ENCODE results near the gene MGST2.

MGST2 gene

DNA sequence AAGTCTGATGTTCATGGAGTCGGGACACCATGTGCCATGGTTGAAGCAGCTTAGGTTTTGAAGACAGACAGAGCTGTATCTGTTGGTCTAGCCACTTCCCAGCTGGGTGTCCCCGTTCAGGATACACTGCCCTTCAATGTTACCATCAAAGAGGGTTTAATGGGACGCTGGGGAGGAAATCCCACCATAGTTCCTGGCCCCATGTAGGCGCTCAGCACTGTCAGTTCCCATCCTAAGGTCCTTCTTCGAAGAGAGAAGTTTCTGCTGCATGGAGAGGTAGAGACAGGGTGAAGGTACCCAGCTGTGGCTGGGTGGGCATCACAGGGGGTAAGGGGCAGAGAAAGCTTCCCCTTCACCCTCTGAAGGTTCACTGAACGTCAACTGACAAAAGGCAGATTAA, 3.7 kb downstream of the MGST2 start:
- no peak for DNase-seq
- H3K4me3 Mint-ChIP-seq: no peak overlapping the region
- H3K4me1 Mint-ChIP-seq: peaks cover 58% of the 10 kb centered on the region
- H3K9me3 Mint-ChIP-seq: no peaks in the 10 kb centered on the region
- H3K27ac Mint-ChIP-seq: no peak overlapping the region
- H3K27me3 Mint-ChIP-seq (ENCODE audit: low read depth, poor library complexity): peaks cover 11% of the 10 kb centered on the region
- peaks cover 5% of the 10 kb centered on the region for H3K36me3 Mint-ChIP-seq (ENCODE audit: low read depth)
- TF ChIP-seq, protein P1, sequence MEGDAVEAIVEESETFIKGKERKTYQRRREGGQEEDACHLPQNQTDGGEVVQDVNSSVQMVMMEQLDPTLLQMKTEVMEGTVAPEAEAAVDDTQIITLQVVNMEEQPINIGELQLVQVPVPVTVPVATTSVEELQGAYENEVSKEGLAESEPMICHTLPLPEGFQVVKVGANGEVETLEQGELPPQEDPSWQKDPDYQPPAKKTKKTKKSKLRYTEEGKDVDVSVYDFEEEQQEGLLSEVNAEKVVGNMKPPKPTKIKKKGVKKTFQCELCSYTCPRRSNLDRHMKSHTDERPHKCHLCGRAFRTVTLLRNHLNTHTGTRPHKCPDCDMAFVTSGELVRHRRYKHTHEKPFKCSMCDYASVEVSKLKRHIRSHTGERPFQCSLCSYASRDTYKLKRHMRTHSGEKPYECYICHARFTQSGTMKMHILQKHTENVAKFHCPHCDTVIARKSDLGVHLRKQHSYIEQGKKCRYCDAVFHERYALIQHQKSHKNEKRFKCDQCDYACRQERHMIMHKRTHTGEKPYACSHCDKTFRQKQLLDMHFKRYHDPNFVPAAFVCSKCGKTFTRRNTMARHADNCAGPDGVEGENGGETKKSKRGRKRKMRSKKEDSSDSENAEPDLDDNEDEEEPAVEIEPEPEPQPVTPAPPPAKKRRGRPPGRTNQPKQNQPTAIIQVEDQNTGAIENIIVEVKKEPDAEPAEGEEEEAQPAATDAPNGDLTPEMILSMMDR (IDR thresholded peaks at IDR 0.05): no peak

- TF ChIP-seq, protein P1 (IDR thresholded peaks at IDR 0.05): no peak
- no peaks in the 10 kb centered on the region for H3K9me3 Mint-ChIP-seq
- H3K4me3 Mint-ChIP-seq: peak overlapping the region; percentile 13
- no peak overlapping the region for H3K27ac Mint-ChIP-seq
- no peak for DNase-seq
- H3K36me3 Mint-ChIP-seq (ENCODE audit: low read depth): peaks cover 5% of the 10 kb centered on the region
- peaks cover 58% of the 10 kb centered on the region for H3K4me1 Mint-ChIP-seq
- H3K27me3 Mint-ChIP-seq (ENCODE audit: low read depth, poor library complexity): peaks cover 11% of the 10 kb centered on the region
Measured at GRCh38 chr4:139669890-139670289, 4.3 kb downstream of the MGST2 start.

DNA sequence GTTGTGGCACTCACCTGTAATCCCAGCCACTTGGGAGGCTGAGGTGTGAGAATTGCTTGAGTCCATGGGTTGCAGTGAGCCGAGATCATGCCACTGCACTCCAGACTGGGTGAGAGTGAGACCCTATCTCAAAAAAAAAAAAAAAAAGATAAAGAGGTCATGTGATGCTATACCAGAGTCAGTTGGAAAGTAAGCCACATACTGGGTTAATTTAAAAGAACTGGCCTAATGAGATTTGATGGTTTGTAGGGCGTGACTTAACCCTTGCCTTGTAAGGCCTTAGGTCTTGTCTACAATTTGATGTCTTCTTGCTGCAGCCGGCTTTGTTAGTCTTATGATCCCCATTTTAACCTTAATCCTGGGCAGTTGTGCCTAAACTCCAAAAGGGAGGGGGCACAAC, 5.2 kb downstream of the MGST2 start:
- TF ChIP-seq, protein P1 (IDR thresholded peaks at IDR 0.05): no peak
- Mint-ChIP-seq H3K27me3 (ENCODE audit: low read depth, poor library complexity) (peaks cover 11% of the 10 kb centered on the region), H3K4me3 (no peak overlapping the region), H3K27ac (no peak overlapping the region), H3K4me1 (peaks cover 57% of the 10 kb centered on the region), H3K9me3 (no peaks in the 10 kb centered on the region), H3K36me3 (ENCODE audit: low read depth) (peaks cover 12% of the 10 kb centered on the region)
- no peak for DNase-seq

DNA sequence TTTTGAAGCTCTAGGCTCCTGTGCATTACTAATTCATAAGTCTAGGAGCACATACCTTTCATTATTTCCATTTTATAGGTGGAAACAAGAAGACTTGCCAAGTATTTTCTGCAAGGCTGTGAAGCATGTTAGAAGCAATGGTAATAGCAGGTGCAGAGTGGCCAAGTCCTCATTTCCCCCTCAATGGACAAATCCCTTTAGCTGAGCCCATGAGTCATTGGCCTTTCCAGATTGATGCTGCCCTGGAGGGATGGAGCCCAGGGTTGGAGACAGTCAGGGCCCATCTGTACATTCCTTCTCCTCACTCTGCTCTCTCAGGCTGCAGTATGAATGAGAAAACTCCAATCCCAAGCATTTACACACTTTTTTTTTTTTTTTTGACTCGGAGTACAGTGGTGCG, 6.6 kb downstream of the MGST2 start:
- Mint-ChIP-seq H3K27ac (no peak overlapping the region), H3K27me3 (ENCODE audit: low read depth, poor library complexity) (peaks cover 11% of the 10 kb centered on the region), H3K4me1 (peaks cover 42% of the 10 kb centered on the region), H3K9me3 (no peaks in the 10 kb centered on the region), H3K36me3 (ENCODE audit: low read depth) (peaks cover 12% of the 10 kb centered on the region), H3K4me3 (no peak overlapping the region)
- no peak for DNase-seq
- TF ChIP-seq, protein P1 (IDR thresholded peaks at IDR 0.05): no peak

DNA sequence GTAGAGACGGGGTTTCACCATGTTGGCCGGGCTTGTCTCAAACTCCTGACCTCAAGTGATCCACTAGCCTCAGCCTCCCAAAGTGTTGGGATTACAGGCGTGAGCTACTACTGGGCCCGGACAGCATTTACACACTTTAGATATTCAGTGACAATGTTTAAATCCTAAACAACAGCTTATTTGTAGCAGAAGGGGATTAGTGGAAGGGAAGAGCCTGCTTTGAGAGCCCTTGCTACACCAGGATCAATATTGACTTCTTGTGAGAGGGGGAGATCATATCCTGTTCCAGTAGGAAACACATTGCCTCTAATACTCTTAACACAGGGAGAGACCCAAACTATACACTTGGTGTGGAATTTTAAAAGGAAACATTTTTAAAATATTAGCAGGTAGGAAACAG, 7.1 kb downstream of the MGST2 start:
- Mint-ChIP-seq H3K9me3 (no peaks in the 10 kb centered on the region), H3K36me3 (ENCODE audit: low read depth) (peaks cover 12% of the 10 kb centered on the region), H3K27me3 (ENCODE audit: low read depth, poor library complexity) (peaks cover 11% of the 10 kb centered on the region), H3K4me1 (peaks cover 37% of the 10 kb centered on the region), H3K27ac (no peak overlapping the region), H3K4me3 (no peak overlapping the region)
- TF ChIP-seq, protein P1 (IDR thresholded peaks at IDR 0.05): no peak
- DNase-seq: no peak

DNA sequence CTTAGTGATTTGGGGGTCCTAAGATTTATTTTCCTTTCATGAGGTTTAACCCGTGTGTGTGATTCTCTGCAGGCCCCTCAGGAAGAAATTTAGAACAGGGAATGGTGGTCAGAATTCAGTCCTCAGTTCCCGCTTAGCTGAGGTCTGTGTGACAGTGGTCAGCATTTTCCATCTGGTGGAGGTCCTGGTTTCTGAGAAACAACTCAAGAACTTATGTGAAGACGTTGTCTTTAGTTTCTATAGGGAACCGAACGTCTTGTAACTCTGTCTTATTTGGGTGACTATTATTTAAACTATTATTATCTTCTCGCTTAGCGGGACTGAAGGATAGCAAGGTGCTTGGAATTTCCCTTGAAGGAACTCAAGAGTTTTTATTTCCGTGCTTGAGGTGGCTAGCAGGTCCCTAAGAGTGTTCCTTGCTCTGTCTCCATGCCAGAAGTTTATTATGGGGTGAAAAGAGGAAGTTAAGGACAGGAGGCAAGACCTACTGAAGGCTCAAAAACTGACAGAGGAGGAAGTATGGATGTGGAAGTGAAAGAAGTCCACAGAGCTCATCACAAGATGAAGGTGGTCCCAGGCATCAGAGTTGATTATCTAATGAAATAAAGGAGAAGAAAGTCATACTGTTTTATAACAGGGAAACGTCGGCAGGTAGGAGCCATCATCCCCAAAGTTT, 9.4 kb downstream of the MGST2 start:
- Mint-ChIP-seq H3K27ac (peak overlapping the region; percentile 37), H3K4me1 (peaks cover 14% of the 10 kb centered on the region), H3K4me3 (no peak overlapping the region), H3K36me3 (ENCODE audit: low read depth) (peaks cover 30% of the 10 kb centered on the region), H3K27me3 (ENCODE audit: low read depth, poor library complexity) (peaks cover 4% of the 10 kb centered on the region), H3K9me3 (peaks cover 6% of the 10 kb centered on the region)
- TF ChIP-seq, protein P1 (IDR thresholded peaks at IDR 0.05): no peak
- no peak for DNase-seq

All from nephron progenitor cell (in vitro differentiated cells).